ENCODE data around the gene TYW1B.
"Not testable (repeated sequence)": the region's sequence is repeated elsewhere in the genome, so short reads cannot be mapped to it uniquely, and the experiment has no call there.

The TYW1B gene

DNA sequence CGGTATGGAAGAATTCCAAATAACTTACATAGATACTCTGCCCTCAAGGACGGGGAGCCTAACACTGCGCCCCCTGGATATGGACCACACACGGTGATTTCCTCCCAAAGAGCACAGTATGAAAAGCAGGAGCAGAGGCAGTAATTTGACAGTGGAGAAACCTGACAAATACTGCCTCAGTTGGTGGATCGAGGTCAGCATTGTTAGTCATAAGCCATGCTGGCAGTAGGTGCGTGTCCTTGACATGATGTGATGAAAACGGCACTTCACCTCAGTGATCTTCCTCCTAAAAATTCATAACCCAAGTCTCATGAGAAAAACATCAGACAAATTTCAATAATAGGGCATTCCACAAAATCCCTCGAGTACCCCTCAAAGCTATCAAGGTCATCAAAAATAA is 224.5 kb downstream of the TYW1B start:
- H3K4me3 ChIP-seq (ENCODE audit: low read length); H3K4me1 ChIP-seq (ENCODE audit: insufficient read depth, low read length); H3K27ac ChIP-seq (ENCODE audit: low read length); H3K9ac ChIP-seq (ENCODE audit: low read depth, low read length); H3K36me3 ChIP-seq (ENCODE audit: insufficient read depth, low read depth, low read length); H3K9me3 ChIP-seq (ENCODE audit: insufficient read depth, low read depth, low read length); H3K27me3 ChIP-seq (ENCODE audit: insufficient read depth, low read length): not testable (repeated sequence)

DNA sequence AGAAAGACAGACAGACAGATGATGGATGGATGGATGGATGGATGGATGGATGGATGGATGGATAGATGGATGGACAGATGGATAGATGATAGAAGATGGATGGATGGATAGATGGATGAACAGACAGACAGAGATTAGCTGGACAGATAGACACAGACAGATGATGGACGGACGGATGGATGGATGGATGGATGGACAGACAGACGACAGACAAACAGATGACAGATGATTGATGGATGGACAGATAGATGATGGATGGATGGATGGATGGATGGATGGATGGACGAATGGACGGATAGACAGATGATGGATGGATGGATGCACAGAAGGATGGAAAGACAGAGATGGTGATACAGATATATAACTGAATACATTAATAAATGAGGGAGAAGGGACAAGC is 224.9 kb downstream of the TYW1B start:
- H3K36me3 ChIP-seq (ENCODE audit: insufficient read depth, low read depth, low read length): no peaks in the 10 kb centered on the region
- H3K27ac ChIP-seq (ENCODE audit: low read length): no peak overlapping the region
- H3K4me1 ChIP-seq (ENCODE audit: insufficient read depth, low read length): no peaks in the 10 kb centered on the region
- H3K9ac ChIP-seq (ENCODE audit: low read depth, low read length): no peak overlapping the region
- no peaks in the 10 kb centered on the region for H3K9me3 ChIP-seq (ENCODE audit: insufficient read depth, low read depth, low read length)
- H3K27me3 ChIP-seq (ENCODE audit: insufficient read depth, low read length): no peaks in the 10 kb centered on the region
- no peak overlapping the region for H3K4me3 ChIP-seq (ENCODE audit: low read length)

DNA sequence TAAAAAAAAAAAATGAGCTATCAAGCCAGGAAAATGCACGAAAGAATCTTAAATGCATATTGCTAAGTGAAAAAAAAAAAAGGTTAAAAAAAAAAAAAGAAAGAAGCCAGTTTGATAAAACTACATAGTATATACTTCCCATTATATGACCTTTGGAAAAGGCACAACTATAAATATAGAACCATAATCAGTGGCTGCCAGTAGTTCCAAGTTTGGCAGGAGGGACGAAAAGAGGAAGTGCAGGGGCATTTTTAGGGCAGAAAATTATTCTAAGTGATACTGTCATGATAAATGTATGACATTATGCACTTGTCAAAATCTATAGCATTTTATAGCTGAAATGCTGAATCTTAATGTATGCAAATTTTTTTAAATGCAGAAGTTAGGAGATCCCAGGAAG is 226.3 kb downstream of the TYW1B start:
- H3K27me3 ChIP-seq (ENCODE audit: insufficient read depth, low read length); H3K27ac ChIP-seq (ENCODE audit: low read length); H3K9me3 ChIP-seq (ENCODE audit: insufficient read depth, low read depth, low read length): not testable (repeated sequence)

GRCh38 chr7:72590023-72590422 is 238.0 kb downstream of the TYW1B start:
- H3K4me1 ChIP-seq (ENCODE audit: insufficient read depth, low read length); H3K4me3 ChIP-seq (ENCODE audit: low read length): not testable (repeated sequence)

More for the DNA sequence above, 226.3 kb downstream of the TYW1B start:
- not testable (repeated sequence) for H3K4me1 ChIP-seq (ENCODE audit: insufficient read depth, low read length); H3K36me3 ChIP-seq (ENCODE audit: insufficient read depth, low read depth, low read length); H3K4me3 ChIP-seq (ENCODE audit: low read length); H3K9ac ChIP-seq (ENCODE audit: low read depth, low read length)

GRCh38 chr7:72587267-72587666 is 240.7 kb downstream of the TYW1B start:
- not testable (repeated sequence) for H3K9ac ChIP-seq (ENCODE audit: low read depth, low read length); H3K27ac ChIP-seq (ENCODE audit: low read length)

More at GRCh38 chr7:72590023-72590422, 238.0 kb downstream of the TYW1B start:
- not testable (repeated sequence) for H3K9ac ChIP-seq (ENCODE audit: low read depth, low read length); H3K27ac ChIP-seq (ENCODE audit: low read length); H3K36me3 ChIP-seq (ENCODE audit: insufficient read depth, low read depth, low read length); H3K27me3 ChIP-seq (ENCODE audit: insufficient read depth, low read length); H3K9me3 ChIP-seq (ENCODE audit: insufficient read depth, low read depth, low read length)

DNA sequence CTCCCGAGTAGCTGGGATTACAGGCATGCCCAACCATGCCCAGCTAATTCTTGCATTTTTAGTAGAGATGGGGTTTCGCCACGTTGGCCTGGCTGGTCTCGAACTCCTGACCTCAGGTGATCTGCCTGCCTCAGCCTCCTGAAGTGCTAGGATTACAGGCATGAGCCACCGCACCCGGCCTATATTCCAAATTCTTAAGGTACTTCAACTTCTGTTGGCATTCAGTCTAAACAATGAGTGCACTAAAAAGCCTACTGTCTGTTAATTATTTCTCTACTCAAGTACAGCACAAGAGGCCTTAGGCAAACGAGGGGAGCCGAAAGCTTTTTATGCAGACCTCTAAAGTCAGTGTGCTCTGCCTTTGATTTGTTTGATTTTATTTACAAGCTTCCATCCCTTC is 243.4 kb downstream of the TYW1B start:
- H3K4me3 ChIP-seq (ENCODE audit: low read length); H3K9ac ChIP-seq (ENCODE audit: low read depth, low read length); H3K36me3 ChIP-seq (ENCODE audit: insufficient read depth, low read depth, low read length); H3K27ac ChIP-seq (ENCODE audit: low read length); H3K9me3 ChIP-seq (ENCODE audit: insufficient read depth, low read depth, low read length); H3K27me3 ChIP-seq (ENCODE audit: insufficient read depth, low read length); H3K4me1 ChIP-seq (ENCODE audit: insufficient read depth, low read length): not testable (repeated sequence)

More at GRCh38 chr7:72587267-72587666, 240.7 kb downstream of the TYW1B start:
- H3K4me1 ChIP-seq (ENCODE audit: insufficient read depth, low read length); H3K9me3 ChIP-seq (ENCODE audit: insufficient read depth, low read depth, low read length); H3K4me3 ChIP-seq (ENCODE audit: low read length); H3K27me3 ChIP-seq (ENCODE audit: insufficient read depth, low read length); H3K36me3 ChIP-seq (ENCODE audit: insufficient read depth, low read depth, low read length): not testable (repeated sequence)

- H3K4me3 ChIP-seq (ENCODE audit: low read length); H3K4me1 ChIP-seq (ENCODE audit: insufficient read depth, low read length); H3K9ac ChIP-seq (ENCODE audit: low read depth, low read length): not testable (repeated sequence)
Measured at GRCh38 chr7:72583620-72584361, 244.2 kb downstream of the TYW1B start.

GRCh38 chr7:72580142-72580770 is 247.7 kb downstream of the TYW1B start:
- H3K4me3 ChIP-seq (ENCODE audit: low read length); H3K9me3 ChIP-seq (ENCODE audit: insufficient read depth, low read depth, low read length); H3K27me3 ChIP-seq (ENCODE audit: insufficient read depth, low read length); H3K4me1 ChIP-seq (ENCODE audit: insufficient read depth, low read length); H3K9ac ChIP-seq (ENCODE audit: low read depth, low read length); H3K27ac ChIP-seq (ENCODE audit: low read length); H3K36me3 ChIP-seq (ENCODE audit: insufficient read depth, low read depth, low read length): not testable (repeated sequence)

More at GRCh38 chr7:72583620-72584361, 244.2 kb downstream of the TYW1B start:
- not testable (repeated sequence) for H3K27ac ChIP-seq (ENCODE audit: low read length); H3K27me3 ChIP-seq (ENCODE audit: insufficient read depth, low read length); H3K9me3 ChIP-seq (ENCODE audit: insufficient read depth, low read depth, low read length); H3K36me3 ChIP-seq (ENCODE audit: insufficient read depth, low read depth, low read length)

DNA sequence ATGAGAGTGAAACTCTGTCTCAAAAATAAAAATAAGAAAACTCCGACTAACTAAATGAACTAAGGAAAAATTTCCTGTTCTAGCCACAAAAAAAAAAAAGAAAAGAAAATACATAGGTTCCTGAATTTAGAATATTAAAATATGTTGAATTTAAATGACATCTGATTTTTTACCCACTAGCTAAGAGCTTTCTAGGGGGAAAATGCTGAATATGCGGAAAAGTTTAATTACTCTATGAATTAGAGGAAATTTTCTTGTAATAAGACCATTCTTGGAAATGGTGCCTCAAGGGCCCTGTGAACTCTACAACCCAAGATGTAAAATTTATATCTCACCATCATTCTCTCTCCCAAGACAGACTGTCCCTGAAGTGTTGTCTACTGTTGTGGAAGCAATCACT is 250.9 kb downstream of the TYW1B start:
- no peak overlapping the region for H3K27ac ChIP-seq (ENCODE audit: low read length)
- no peaks in the 10 kb centered on the region for H3K36me3 ChIP-seq (ENCODE audit: insufficient read depth, low read depth, low read length)
- no peak overlapping the region for H3K4me3 ChIP-seq (ENCODE audit: low read length)
- no peaks in the 10 kb centered on the region for H3K4me1 ChIP-seq (ENCODE audit: insufficient read depth, low read length)
- no peaks in the 10 kb centered on the region for H3K9me3 ChIP-seq (ENCODE audit: insufficient read depth, low read depth, low read length)
- H3K9ac ChIP-seq (ENCODE audit: low read depth, low read length): no peak overlapping the region
- H3K27me3 ChIP-seq (ENCODE audit: insufficient read depth, low read length): no peaks in the 10 kb centered on the region

DNA sequence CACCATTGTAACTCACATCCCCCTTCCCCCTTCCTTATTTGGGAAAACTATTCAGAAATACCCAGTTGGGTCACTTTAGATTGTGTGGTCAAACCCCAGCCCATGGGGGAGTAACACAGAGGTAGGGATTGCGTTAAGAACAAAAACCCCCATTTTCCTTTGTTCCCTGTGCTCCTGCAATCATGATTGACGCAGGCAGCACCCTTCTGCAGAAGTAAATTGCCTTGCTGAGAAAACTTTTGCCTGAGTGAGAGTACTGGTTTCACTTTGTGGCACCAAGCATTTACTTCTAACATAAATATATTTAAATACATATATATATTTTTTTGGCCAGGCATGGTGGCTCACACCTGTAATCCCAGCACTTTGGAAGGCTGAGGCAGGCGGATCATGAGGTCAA is 266.0 kb downstream of the TYW1B start:
- not testable (repeated sequence) for H3K9ac ChIP-seq (ENCODE audit: low read depth, low read length); H3K4me3 ChIP-seq (ENCODE audit: low read length); H3K27ac ChIP-seq (ENCODE audit: low read length); H3K27me3 ChIP-seq (ENCODE audit: insufficient read depth, low read length); H3K4me1 ChIP-seq (ENCODE audit: insufficient read depth, low read length); H3K36me3 ChIP-seq (ENCODE audit: insufficient read depth, low read depth, low read length)
- H3K9me3 ChIP-seq (ENCODE audit: insufficient read depth, low read depth, low read length): peaks cover 11% of the 10 kb centered on the region

- H3K9me3 ChIP-seq (ENCODE audit: insufficient read depth, low read depth, low read length): peaks cover 11% of the 10 kb centered on the region
- H3K4me1 ChIP-seq (ENCODE audit: insufficient read depth, low read length); H3K27me3 ChIP-seq (ENCODE audit: insufficient read depth, low read length); H3K36me3 ChIP-seq (ENCODE audit: insufficient read depth, low read depth, low read length); H3K27ac ChIP-seq (ENCODE audit: low read length); H3K4me3 ChIP-seq (ENCODE audit: low read length); H3K9ac ChIP-seq (ENCODE audit: low read depth, low read length): not testable (repeated sequence)
Measured at GRCh38 chr7:72559546-72559945, 268.5 kb downstream of the TYW1B start.

DNA sequence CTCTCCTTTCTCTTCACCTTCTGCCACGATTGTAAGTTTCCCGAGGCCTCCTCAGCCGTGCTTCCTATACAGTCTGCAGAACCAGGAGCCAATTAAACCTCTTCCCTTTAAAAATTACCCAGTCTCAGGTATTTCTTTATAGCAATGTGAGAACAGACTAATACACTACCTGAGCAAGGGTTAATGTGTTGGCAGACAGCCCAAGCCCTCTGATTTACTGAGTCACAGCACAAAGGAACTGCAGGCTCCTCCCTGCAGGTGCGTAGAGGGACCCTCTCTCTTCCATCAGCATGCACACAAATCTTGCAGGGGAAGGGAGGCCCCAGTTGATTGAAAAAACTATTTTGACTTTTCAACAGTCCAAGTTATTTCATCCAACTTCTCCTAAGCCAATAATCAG is 271.3 kb downstream of the TYW1B start:
- not testable (repeated sequence) for H3K36me3 ChIP-seq (ENCODE audit: insufficient read depth, low read depth, low read length); H3K9me3 ChIP-seq (ENCODE audit: insufficient read depth, low read depth, low read length); H3K4me1 ChIP-seq (ENCODE audit: insufficient read depth, low read length); H3K9ac ChIP-seq (ENCODE audit: low read depth, low read length); H3K27me3 ChIP-seq (ENCODE audit: insufficient read depth, low read length); H3K27ac ChIP-seq (ENCODE audit: low read length); H3K4me3 ChIP-seq (ENCODE audit: low read length)

All from iPS-20b (cell line).